Stimulated activated naive CD8-positive, alpha-beta T cell treated with anti-CD3 and anti-CD28 coated beads, Interleukin-15, Interleukin-2, amounts not matched to agents 100 ng/mL and 50 ng/mL, for 24 hours (primary cell): ENCODE results near the gene MGST1.

Experiments used
- H3K27ac Mint-ChIP-seq: one replicate; pipeline ENCODE4 v1.8.0; 2021; ENCODE audit warnings: mild to moderate bottlenecking, mixed read lengths
- H3K27me3 Mint-ChIP-seq: one replicate; pipeline ENCODE4 v1.8.0; 2021; ENCODE audit warnings: mixed read lengths
- H3K36me3 Mint-ChIP-seq: one replicate; pipeline ENCODE4 v1.8.0; 2021; ENCODE audit warnings: low read depth, mixed read lengths
- H3K4me1 Mint-ChIP-seq: one replicate; pipeline ENCODE4 v1.8.0; 2021; ENCODE audit warnings: low read depth, mixed read lengths
- H3K4me3 Mint-ChIP-seq: one replicate; pipeline ENCODE4 v1.8.0; 2021; ENCODE audit warnings: mild to moderate bottlenecking, mixed read lengths
- H3K9me3 Mint-ChIP-seq: one replicate; pipeline ENCODE4 v1.8.0; 2021; ENCODE audit warnings: mixed read lengths

MGST1 gene

GRCh38 chr12:16331998-16332397, 15.4 kb upstream of the MGST1 start:
- Mint-ChIP-seq H3K4me3 (no peak overlapping the region), H3K27me3 (no peaks in the 10 kb centered on the region), H3K9me3 (peaks cover 33% of the 10 kb centered on the region), H3K27ac (no peak overlapping the region), H3K36me3 (no peaks in the 10 kb centered on the region), H3K4me1 (no peaks in the 10 kb centered on the region)

DNA sequence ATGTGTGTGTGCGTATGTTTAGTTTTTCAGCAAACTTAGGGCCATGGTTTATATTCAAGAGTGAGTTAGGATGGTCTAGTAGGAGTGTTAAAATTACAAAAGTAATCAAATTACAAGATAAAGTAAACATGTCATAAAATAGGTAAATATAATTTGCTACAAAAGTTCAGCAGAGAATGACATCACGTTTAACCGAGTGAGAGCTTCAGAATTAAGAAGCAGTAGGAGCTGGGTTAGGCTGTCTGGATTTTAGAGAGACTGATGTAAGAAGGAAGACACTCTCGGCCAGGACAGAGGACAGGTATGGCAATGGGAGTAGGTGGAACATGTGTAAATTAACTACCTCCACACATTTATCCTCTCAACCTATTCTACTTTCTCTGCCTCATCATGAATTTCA, 11.6 kb upstream of the MGST1 start:
- Mint-ChIP-seq H3K36me3 (no peaks in the 10 kb centered on the region), H3K4me1 (no peaks in the 10 kb centered on the region), H3K9me3 (peaks cover 16% of the 10 kb centered on the region), H3K27me3 (no peaks in the 10 kb centered on the region), H3K27ac (no peak overlapping the region), H3K4me3 (no peak overlapping the region)

GRCh38 chr12:16344269-16344668, 3.2 kb upstream of the MGST1 start:
- Mint-ChIP-seq H3K4me1 (no peaks in the 10 kb centered on the region), H3K27ac (no peak overlapping the region), H3K4me3 (no peak overlapping the region), H3K9me3 (no peaks in the 10 kb centered on the region), H3K36me3 (no peaks in the 10 kb centered on the region), H3K27me3 (peaks cover 19% of the 10 kb centered on the region)

- no peak overlapping the region for H3K4me3 Mint-ChIP-seq
- no peaks in the 10 kb centered on the region for H3K4me1 Mint-ChIP-seq
- peaks cover 20% of the 10 kb centered on the region for H3K27me3 Mint-ChIP-seq
- no peaks in the 10 kb centered on the region for H3K9me3 Mint-ChIP-seq
- no peaks in the 10 kb centered on the region for H3K36me3 Mint-ChIP-seq
- no peak overlapping the region for H3K27ac Mint-ChIP-seq
These were observed 2.3 kb upstream of the MGST1 start for GRCh38 chr12:16345105-16345504.

- Mint-ChIP-seq H3K36me3 (no peaks in the 10 kb centered on the region), H3K4me1 (no peaks in the 10 kb centered on the region), H3K9me3 (no peaks in the 10 kb centered on the region), H3K27ac (no peak overlapping the region), H3K4me3 (no peak overlapping the region), H3K27me3 (peaks cover 20% of the 10 kb centered on the region)
These were observed 487 bp upstream of the MGST1 start for GRCh38 chr12:16346958-16347357.

DNA sequence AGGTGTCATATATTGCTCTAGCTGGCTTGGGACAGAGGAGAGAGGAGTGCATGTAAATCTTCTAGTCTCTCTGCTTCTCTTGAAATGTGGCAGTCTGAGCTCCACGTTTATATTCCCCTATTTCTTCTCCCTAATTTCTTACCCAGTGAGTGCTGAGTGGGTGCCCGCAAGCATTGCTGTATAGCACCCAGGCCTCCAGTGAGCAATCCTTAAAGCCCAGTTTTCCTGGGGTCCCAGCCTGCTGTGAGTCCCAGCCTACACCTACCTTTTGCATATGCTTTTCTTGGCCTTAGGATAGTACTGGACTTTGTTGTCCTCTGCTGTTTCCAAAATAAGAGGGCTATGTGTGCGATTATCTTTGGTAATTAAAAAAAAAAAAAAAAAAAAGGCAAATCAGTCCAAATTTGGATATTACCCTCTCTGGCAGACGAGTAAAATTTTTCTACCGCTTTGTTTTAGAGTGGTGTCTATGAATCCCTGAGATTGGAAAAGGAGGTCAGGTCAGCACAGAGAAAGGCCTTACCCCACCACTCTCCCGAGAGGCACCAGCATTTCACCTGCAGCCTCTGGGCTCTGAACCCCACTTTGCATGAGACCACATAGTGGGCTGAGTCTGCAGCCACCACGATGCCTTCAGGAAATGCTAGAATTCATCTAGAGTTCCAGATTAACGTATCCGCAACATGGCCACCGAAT, 1.1 kb downstream of the MGST1 start:
- Mint-ChIP-seq H3K27me3 (peaks cover 20% of the 10 kb centered on the region), H3K9me3 (no peaks in the 10 kb centered on the region), H3K36me3 (no peaks in the 10 kb centered on the region), H3K4me1 (no peaks in the 10 kb centered on the region), H3K4me3 (no peak overlapping the region), H3K27ac (no peak overlapping the region)

GRCh38 chr12:16349131-16349460, 1.7 kb downstream of the MGST1 start:
- no peak overlapping the region for H3K27ac Mint-ChIP-seq
- no peak overlapping the region for H3K4me3 Mint-ChIP-seq
- no peaks in the 10 kb centered on the region for H3K9me3 Mint-ChIP-seq
- peaks cover 20% of the 10 kb centered on the region for H3K27me3 Mint-ChIP-seq
- H3K4me1 Mint-ChIP-seq, result no peaks in the 10 kb centered on the region
- H3K36me3 Mint-ChIP-seq, result no peaks in the 10 kb centered on the region

GRCh38 chr12:16350682-16351081, 3.2 kb downstream of the MGST1 start:
- no peaks in the 10 kb centered on the region for H3K9me3 Mint-ChIP-seq
- no peaks in the 10 kb centered on the region for H3K36me3 Mint-ChIP-seq
- H3K4me3 Mint-ChIP-seq, result no peak overlapping the region
- H3K27me3 Mint-ChIP-seq, result peaks cover 20% of the 10 kb centered on the region
- H3K4me1 Mint-ChIP-seq, result no peaks in the 10 kb centered on the region
- H3K27ac Mint-ChIP-seq, result no peak overlapping the region

DNA sequence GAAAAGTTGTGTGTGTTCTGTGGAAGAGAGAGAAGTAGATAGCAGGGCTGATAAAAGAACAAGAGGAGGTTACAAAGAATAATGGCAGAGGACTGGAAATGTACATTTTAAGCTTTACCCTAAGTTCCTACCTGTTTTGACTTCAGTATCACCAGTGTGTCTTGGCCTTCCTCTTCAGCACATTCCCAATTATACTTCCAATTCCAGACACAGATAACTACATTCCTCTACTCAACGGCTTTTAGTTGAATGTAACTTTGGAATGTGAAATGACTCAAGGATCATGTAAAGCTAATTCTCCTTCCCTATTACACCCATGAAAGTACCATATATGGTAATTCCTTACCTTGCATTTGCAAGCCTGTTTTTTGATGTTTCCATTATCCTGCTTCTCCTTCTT, 5.0 kb downstream of the MGST1 start:
- H3K27ac Mint-ChIP-seq, result no peak overlapping the region
- no peak overlapping the region for H3K4me3 Mint-ChIP-seq
- H3K9me3 Mint-ChIP-seq, result no peaks in the 10 kb centered on the region
- peaks cover 13% of the 10 kb centered on the region for H3K27me3 Mint-ChIP-seq
- H3K36me3 Mint-ChIP-seq, result no peaks in the 10 kb centered on the region
- no peaks in the 10 kb centered on the region for H3K4me1 Mint-ChIP-seq

- Mint-ChIP-seq H3K36me3 (no peaks in the 10 kb centered on the region), H3K4me1 (no peaks in the 10 kb centered on the region), H3K9me3 (peaks cover 14% of the 10 kb centered on the region), H3K27me3 (no peaks in the 10 kb centered on the region), H3K27ac (no peak overlapping the region), H3K4me3 (no peak overlapping the region)
These were observed 11.4 kb downstream of the MGST1 start for GRCh38 chr12:16358878-16359277.

GRCh38 chr12:16359512-16360491, 12.4 kb downstream of the MGST1 start:
- Mint-ChIP-seq H3K36me3 (no peaks in the 10 kb centered on the region), H3K27ac (no peak overlapping the region), H3K27me3 (no peaks in the 10 kb centered on the region), H3K4me1 (no peaks in the 10 kb centered on the region), H3K9me3 (peaks cover 14% of the 10 kb centered on the region), H3K4me3 (no peak overlapping the region)

GRCh38 chr12:16361142-16361783, 13.8 kb downstream of the MGST1 start:
- Mint-ChIP-seq H3K27ac (no peak overlapping the region), H3K4me1 (no peaks in the 10 kb centered on the region), H3K9me3 (peaks cover 14% of the 10 kb centered on the region), H3K36me3 (no peaks in the 10 kb centered on the region), H3K4me3 (no peak overlapping the region), H3K27me3 (no peaks in the 10 kb centered on the region)

GRCh38 chr12:16362550-16362949, 15.1 kb downstream of the MGST1 start:
- H3K27me3 Mint-ChIP-seq, result no peaks in the 10 kb centered on the region
- H3K27ac Mint-ChIP-seq, result no peak overlapping the region
- H3K4me3 Mint-ChIP-seq, result no peak overlapping the region
- H3K4me1 Mint-ChIP-seq, result no peaks in the 10 kb centered on the region
- H3K9me3 Mint-ChIP-seq, result peaks cover 14% of the 10 kb centered on the region
- no peaks in the 10 kb centered on the region for H3K36me3 Mint-ChIP-seq

- Mint-ChIP-seq H3K27me3 (no peaks in the 10 kb centered on the region), H3K9me3 (no peaks in the 10 kb centered on the region), H3K4me1 (no peaks in the 10 kb centered on the region), H3K36me3 (no peaks in the 10 kb centered on the region), H3K27ac (no peak overlapping the region), H3K4me3 (no peak overlapping the region)
These were observed 21.7 kb downstream of the MGST1 start for GRCh38 chr12:16369156-16369555.

- H3K4me3 Mint-ChIP-seq, result no peak overlapping the region
- no peaks in the 10 kb centered on the region for H3K9me3 Mint-ChIP-seq
- no peaks in the 10 kb centered on the region for H3K4me1 Mint-ChIP-seq
- H3K36me3 Mint-ChIP-seq, result no peaks in the 10 kb centered on the region
- no peaks in the 10 kb centered on the region for H3K27me3 Mint-ChIP-seq
- H3K27ac Mint-ChIP-seq, result no peak overlapping the region
These were observed 22.7 kb downstream of the MGST1 start for GRCh38 chr12:16370096-16370495.
